IPS-11a (cell line): ENCODE results near the gene ATP10B.

Experiments used
- H3K4me3 ChIP-seq: one replicate; pipeline ENCODE4 v1.5.1; 2013; ENCODE audit warnings: low read depth, low read length, control low read depth

Gene ATP10B

GRCh38 chr5:160638161-160638742 is 213.8 kb downstream of the ATP10B start:
- H3K4me3 ChIP-seq: no peak overlapping the region

- no peak overlapping the region for H3K4me3 ChIP-seq
These were observed 214.5 kb downstream of the ATP10B start for GRCh38 chr5:160637357-160638090.

DNA sequence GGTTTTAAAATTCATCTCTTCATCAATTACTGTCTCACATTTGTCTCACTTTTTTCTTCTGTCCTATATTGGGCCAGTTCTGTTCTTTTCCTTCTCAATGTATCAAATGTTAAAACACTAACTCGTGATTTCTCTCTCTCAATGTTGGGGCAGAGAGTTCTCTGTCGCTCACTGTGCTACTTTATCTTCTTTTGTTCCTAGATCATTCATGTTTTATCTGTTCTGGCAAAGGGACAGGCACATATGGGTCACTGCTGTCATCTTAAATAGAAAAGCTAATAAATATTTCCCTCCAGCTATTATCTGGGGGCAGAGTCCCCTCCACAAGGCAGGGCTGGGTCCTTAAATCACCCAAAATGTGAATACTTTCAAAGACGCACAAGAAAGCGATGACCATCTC is 216.3 kb downstream of the ATP10B start:
- no peak overlapping the region for H3K4me3 ChIP-seq

DNA sequence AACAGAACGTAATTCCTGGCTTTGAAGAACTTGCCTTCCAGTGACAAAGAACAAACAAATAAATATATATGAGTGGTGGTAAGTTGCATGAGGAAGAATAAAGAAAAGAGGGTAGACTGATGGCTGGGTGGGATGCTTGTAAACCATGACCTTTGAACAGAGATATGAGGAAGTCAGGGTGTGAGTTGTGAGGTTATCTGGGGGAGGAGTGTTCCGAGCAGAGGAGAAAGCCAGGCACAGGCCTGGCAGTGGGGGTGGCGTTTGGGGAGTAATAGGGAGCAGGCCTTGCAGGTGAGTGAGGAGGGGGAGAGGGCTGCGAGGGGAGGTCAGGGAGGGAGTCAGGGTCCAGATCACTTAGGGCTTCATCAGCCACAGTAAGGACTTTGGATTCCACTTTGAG is 217.0 kb downstream of the ATP10B start:
- H3K4me3 ChIP-seq: no peak overlapping the region

DNA sequence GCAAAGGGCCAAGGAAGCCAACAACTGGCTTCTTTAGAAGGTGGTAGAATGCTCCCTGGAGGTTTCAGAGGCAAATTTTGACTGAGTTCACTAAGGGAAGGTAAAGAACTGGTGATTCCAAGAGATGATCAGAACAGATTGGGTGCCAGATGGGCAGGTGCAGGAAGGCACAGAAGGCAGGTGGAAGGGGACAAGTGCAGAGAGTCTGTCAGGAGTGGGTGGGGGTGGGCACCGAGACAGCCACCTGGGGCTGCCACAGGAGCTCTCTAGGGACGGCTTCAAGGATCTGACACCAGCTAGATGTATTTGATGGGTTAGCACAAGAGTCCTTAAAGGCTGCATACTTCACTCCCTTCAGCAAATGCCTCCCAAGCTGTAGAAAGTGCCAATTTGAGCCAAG is 223.0 kb downstream of the ATP10B start:
- no peak overlapping the region for H3K4me3 ChIP-seq

DNA sequence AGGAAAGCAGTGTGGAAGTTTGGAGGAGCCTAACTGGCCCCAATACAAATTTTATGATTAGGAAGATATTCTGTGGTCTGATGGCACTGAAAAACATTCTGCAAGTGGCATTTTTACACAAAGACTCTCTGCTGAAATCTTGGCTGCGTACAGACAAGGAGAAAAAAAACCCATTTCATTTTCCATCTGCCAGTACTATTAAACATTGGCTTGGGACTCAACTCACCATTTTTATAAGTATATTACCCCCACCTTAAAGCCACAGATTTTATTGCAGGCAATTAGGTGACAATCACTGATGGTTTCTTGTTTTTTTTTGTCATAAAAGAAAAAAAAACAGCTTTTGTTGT is 223.4 kb downstream of the ATP10B start:
- no peak overlapping the region for H3K4me3 ChIP-seq

DNA sequence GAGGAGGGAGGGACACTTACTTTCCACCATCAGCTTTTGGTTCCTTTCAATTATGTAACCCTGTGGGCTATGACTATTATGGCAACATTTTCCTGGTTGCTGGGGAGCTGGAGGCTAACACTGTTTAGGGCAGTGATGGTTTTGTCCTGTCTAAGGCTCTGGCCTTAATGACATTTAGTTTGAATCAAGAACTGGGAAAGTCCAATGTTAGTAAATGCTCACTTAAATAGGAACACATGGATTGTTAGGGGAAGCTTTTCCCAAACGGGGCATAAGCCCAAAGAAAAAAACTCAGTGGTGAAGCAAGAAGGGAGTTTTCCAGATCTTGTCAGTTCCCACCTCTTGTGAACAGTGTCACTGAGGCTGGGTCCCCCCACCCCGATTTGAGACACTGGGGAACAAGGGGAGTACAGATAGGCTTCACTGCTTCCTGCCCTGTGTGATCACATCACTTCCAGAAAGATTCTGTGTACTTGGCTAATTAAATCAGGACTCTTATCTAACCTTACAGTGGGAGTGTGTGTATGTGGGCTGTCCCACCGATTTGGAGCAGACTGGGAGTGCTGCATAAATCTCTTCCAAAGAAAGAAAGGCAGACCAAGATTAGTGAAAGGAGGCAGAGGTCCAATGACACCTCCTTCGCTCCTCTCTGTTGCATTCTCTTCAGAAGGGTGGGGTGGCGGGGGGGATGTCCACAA is 223.9 kb downstream of the ATP10B start:
- H3K4me3 ChIP-seq: no peak overlapping the region

GRCh38 chr5:160626322-160626721 is 225.7 kb downstream of the ATP10B start:
- H3K4me3 ChIP-seq: no peak overlapping the region

- no peak overlapping the region for H3K4me3 ChIP-seq
These were observed 230.5 kb downstream of the ATP10B start for GRCh38 chr5:160621526-160621925.

DNA sequence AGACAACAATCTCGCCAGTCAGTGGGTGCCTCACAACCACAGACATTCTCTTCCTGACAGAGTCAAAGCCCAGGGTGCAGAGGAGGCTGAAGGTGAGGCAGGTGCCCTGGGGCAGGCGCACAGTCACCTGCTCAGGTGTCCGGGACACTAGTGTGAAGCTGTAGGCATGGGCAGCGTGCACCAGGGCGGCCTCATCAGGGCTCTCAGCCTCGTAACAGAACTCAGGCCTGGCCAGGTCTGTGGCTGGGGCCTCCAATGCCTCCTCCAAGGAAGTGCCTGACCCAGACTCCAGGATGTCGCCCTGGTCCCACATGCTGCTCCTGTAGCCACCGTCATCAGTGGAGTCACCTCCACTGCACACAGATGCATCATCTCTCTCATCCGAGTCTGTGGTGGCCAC is 231.6 kb downstream of the ATP10B start:
- H3K4me3 ChIP-seq: no peak overlapping the region

GRCh38 chr5:160619381-160619780 is 232.6 kb downstream of the ATP10B start:
- H3K4me3 ChIP-seq: no peak overlapping the region

GRCh38 chr5:160618286-160618685 is 233.7 kb downstream of the ATP10B start:
- H3K4me3 ChIP-seq: no peak overlapping the region

DNA sequence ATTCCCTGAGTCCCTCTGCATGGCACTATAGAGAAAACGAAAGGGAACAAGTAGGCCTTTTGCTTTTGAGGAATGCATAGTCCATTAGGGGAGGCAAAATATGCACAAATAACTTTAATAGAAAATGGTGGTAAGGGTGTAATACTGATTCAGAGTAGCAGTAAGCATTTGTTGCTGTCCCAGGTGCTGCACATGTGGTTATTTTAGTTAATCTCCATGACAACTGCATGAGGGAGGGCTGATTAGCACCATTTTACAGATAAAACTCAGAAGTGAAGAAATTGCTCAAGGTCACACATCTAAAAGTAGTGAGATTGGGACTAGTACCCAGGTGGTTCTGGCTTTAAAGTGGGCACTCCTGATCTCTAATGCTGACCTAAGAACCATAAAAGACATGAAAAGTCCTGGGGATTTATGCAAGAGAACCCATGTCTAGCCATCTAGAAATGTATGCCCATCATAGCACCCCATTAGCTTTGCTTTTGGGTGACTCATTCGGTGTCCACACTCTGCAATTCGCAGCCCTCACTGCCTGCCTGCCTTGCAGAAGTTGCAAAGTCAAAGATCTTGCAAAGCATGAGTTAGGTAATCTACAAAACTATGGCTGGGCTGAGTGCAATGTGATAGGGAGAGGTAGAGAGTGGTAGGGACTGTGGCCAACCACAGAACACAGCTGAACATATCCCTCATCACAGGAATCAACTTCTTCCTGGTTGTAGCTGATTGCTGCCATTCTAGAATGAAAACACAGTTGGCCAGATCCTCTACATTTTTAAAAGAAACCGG is 235.1 kb downstream of the ATP10B start:
- H3K4me3 ChIP-seq: no peak overlapping the region

GRCh38 chr5:160614136-160614535 is 237.9 kb downstream of the ATP10B start:
- H3K4me3 ChIP-seq: no peak overlapping the region

DNA sequence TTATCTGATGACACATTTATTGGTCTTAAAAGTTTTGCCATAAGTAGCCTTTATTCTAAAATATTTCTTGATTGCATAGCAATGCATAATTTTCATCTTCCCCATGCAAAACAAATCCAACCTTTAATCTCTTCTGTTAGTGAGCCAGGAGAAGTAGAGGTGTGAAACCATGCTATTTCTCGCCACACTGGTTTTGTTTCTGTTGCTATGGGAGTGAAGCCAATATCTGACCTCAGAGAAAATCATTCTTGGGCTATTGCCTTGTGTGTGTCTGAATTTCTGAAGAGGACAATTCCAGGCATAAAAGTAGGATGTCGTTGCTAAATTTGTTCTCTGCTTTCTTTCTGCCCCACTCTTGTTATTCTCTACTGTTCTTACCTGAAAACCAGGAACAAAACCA is 246.7 kb downstream of the ATP10B start:
- H3K4me3 ChIP-seq: no peak overlapping the region

- H3K4me3 ChIP-seq: no peak overlapping the region
These were observed 247.5 kb downstream of the ATP10B start for GRCh38 chr5:160604484-160604883.

DNA sequence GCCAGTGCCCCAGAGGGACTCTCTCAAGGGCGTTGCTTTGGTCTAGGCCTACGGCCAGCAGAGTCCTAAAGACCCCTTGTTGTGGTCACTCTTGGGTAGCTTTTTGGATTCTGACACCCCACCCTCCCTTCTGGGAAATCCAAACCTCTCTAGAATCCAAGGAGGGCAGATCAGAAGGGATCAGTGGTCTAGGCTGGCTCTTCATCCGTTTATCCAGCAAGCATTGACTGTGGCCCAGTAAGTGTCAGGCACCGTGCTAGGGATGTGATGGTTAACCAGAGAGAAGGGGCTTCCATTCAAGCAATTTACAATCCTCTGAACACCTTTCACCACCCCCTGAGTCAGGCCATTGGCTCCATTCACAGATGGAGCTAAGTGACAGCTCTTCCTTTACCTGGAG is 249.3 kb downstream of the ATP10B start:
- no peak overlapping the region for H3K4me3 ChIP-seq

DNA sequence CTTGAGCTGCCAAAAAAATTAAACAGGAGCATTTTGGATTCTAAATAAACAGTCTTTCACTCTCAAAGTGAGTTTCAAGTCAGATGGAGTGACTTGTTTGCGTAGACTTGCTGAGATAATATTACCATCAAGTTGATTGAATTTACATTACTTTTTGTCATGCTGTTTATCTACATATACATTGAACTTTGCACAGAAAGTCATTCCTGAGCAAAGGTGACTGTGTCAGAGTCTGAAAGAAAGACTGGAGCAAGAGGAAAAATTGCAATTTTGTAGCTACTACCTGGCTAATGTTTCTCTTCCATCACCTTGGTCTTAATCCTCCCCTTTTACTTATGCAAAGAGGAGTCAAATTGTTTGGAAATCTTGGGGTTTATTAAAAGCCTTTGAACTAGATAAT is 251.0 kb downstream of the ATP10B start:
- H3K4me3 ChIP-seq: no peak overlapping the region

DNA sequence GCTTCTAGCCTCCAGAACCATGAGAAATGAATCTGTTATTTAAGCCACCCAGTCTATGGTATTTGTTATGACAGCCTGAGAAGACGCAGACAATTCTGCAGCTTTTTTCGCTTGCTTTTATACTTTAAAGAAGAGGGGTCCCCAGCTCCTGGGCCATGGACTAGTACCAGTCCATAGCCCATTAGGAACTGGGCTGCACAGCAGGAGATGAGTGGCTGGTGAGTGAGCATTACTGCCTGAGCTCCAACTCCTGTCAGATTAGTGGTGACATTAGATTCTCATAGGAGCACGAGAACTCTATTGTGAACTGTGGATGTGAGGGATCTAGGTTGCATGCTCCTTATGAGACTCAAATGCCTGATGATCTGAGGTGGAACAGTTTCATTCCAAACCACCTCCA is 278.7 kb downstream of the ATP10B start:
- H3K4me3 ChIP-seq: no peak overlapping the region

GRCh38 chr5:160567031-160567705 is 284.8 kb downstream of the ATP10B start:
- no peak overlapping the region for H3K4me3 ChIP-seq

GRCh38 chr5:160565376-160565775 is 286.6 kb downstream of the ATP10B start:
- no peak overlapping the region for H3K4me3 ChIP-seq
